ENCODE data around the gene CORO6.
A peak's percentile ranks its signal among the peaks of the same experiment; 100 is the strongest.

Gene CORO6

DNA sequence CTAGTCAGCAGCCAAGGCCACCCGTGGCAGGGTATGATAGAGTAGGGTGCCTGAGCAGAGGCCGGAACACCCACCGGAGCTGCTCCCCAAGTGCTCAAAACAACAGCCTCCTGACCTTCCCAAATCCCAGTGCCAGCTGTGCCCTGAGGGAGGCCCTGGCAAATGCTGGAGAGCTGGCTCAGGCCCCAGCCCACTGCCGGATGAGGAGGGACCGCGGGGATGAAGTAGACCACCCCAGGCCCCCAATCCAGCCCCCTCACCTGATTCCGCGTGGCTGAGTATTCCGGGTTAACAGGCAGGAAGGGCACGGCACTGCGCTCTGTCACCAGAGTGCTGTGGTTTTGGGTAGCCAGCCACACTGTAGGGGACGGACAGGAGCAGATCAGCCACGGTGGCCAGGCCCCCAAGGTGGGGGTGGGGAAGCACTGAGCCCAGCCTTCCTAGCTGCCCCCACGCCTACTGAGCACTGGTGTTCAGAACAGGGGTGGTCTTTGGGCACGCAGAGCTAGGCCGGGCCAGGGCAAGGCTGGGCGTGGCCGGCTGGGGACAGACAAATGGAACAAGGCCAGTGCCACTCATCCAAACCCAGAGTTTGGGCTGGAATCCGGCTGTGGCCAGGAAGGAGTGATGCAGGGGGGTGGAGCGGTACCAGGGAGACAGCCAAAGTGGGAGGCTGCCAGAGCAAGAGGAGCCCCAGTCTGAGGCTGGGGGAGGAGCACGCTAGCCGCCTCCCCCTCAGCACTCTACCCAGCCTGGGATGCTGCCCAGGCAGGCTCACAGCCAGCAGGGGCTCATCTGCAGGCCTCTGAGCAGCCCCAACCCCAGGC is 45.1 kb downstream of the CORO6 start:
- no peak for DNase-seq (ENCODE audit: low spot score)

DNA sequence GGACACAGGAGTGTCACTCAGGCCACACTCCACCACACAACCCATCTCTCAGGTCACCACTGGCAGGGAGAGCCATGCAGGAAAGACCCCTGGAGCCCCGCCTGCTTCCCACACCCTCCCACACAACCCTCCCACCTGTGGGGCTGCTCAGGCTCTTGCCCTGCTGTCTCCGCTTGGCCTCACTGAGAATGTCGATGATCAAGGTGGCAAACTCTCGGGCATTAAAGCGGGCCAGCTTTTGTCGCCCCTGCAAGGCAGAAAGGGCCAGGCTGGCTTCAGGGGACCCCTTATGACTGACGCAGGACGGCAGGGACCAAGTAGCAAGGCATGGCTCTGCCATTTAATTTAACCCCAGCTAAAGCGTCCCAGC is 45.7 kb downstream of the CORO6 start:
- DNase-seq (ENCODE audit: low spot score) = no peak

- DNase-seq (ENCODE audit: low spot score) = no peak
Observed at GRCh38 chr17:29576214-29577000, 46.3 kb downstream of the CORO6 start.

DNA sequence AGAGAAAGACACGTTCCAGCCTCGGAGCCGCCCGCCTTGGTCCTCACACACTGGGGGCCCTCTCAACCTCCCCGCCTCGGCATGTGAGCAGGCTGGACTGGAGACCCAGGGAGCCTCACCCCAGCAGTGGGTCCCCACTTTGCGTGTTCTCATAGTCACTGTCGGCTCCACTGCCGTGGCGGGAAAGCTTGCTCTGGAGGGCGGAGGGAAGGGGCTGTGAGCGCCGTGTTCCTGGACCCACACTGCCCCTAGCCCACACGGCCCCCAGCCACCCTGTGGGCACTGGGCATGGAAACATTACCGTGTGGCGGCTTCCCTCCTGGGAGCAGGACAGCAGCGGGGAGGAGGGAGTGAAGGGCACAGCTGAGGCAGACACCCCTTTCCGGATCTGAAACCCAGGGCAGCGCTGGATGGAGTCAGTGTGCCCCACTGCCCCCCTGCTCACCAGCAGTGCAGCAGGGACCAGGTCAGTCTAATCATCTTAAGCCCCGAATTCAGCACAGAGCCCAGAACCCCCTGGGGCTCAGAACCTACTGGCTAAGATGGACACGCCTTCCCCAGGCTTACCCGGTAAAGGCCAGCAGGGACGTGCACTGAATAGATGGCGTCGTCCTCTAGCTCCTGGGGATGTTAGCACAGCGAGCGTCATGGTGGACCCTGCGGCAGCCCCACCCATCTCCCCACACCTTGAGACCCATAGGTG is 47.0 kb downstream of the CORO6 start:
- DNase-seq (ENCODE audit: low spot score) = no peak

GRCh38 chr17:29574732-29575510 is 47.8 kb downstream of the CORO6 start:
- no peak for DNase-seq (ENCODE audit: low spot score)

GRCh38 chr17:29573871-29574731 is 48.6 kb downstream of the CORO6 start:
- no peak for DNase-seq (ENCODE audit: low spot score)

- DNase-seq (ENCODE audit: low spot score) = no peak
Observed at GRCh38 chr17:29573558-29573869, 49.2 kb downstream of the CORO6 start.

DNA sequence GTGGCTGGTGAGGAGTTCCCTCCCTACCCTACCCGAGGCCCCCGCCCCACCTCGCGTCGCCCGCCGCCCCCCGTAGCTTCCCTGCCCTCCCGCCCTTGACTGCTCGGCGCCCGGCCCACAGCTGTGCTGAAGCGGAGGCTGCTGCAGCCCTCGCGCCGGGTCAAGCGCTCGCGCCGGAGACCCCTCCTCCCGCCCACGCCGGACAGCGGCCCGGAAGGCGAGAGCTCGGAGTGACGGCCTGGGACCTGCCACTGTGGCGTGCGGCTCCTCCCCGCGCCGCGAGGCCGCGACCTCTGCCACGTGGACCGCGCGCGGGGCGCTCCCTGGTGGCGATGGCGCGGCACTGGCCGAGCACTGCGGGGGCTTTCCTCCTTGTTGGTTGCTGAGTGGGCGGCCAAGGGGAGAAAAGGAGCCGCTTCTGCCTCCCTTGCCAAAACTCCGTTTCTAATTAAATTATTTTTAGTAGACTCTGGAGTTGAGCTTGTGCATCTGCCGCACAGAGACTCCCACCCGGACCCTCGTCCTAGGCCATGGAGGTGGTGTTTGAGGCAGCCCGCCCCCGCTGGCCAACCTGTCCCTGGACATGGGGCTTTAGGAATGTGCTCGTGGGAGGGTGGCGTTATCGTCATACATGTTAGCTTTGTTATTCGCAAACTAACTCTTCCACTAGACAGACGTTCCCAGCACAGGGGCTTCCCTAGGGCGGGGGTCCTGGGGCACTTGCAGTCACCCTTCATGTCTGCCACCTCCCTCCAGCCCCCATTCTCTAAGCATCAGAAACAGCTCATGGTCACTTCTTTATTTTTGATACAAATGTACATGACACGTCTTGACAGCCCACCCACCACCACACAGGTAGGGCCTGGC is 49.8 kb downstream of the CORO6 start:
- peak; percentile 80 for DNase-seq (ENCODE audit: low spot score)

GRCh38 chr17:29571883-29572681 is 50.6 kb downstream of the CORO6 start:
- no peak for DNase-seq (ENCODE audit: low spot score)

- DNase-seq (ENCODE audit: low spot score) = no peak
Observed at GRCh38 chr17:29571486-29571882, 51.2 kb downstream of the CORO6 start.

- DNase-seq (ENCODE audit: low spot score) = no peak
Observed at GRCh38 chr17:29570521-29570920, 52.2 kb downstream of the CORO6 start.

- peak; percentile 55 for DNase-seq (ENCODE audit: low spot score)
Observed at GRCh38 chr17:29569245-29569950, 53.3 kb downstream of the CORO6 start.

- peak; percentile 91 for DNase-seq (ENCODE audit: low spot score)
Observed at GRCh38 chr17:29568331-29569244, 54.1 kb downstream of the CORO6 start, which contains the start of gene TP53I13. TP53I13 (plus strand) TSS chr17:29568701; CDS start chr17:29568759, 58 bp downstream.

DNA sequence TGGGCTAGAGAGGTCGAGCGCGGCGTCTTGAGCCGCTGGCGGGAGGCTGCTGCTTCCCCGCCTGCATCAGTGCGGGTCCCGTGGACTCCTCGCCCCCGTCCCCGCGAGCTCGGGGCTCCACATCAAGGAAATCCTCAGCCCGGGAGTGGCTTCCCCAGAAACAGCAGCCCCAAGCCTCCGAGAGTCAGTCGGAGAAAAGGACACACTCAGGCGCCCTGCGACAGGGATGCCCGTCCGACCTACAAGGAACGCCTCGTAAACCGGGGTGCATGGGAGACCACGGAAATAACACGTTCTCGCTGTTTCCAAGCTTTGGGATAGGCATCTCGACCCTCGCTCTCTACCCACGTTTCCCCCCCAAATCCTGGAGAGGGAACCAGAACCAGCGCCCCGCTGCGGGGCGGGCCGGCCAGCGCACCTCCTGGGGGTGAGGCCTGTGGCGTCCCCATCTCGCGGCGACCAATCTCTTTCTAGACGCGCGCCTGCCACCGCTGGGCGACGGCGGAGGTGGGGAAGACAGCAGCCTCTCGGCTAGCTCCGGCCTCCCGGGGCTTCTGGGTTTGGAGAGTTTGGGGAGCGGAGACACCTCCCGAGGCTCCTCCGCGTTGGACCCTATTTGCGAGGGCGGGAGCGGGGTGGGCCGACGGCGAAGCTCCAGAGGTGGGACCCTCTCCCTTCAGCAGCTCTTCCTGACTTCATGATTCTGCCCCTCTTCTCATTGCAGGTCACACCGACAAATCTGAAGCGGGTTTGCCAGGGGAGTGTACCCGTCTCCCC is 55.0 kb downstream of the CORO6 start:
- DNase-seq (ENCODE audit: low spot score) = peak; percentile 79

DNA sequence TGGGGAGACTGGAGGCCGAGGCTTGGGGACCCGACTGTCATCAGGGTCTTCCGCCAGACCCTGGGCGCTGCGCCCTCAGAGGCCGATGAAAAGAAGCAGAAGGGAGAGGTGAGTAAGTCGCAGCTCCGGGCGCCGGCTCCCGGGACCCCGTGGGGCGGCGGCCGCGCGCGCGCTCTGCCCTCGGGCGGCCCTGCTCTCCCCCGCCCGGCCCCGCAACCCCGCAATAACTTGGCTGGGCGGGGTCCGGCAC is 55.5 kb downstream of the CORO6 start:
- no peak for DNase-seq (ENCODE audit: low spot score)

- DNase-seq (ENCODE audit: low spot score) = peak; percentile 57
Observed at GRCh38 chr17:29566473-29567303, 56.0 kb downstream of the CORO6 start, which contains the start of gene ABHD15. ABHD15 (minus strand) TSS chr17:29567037; CDS start chr17:29566966, 71 bp downstream.
